Measurements from ENCODE around the gene MYO18A. TPM values are rescaled to one million over a fixed set of nuclear protein-coding genes. Genes with fewer than 3 reads are reported as not detected.

Gene MYO18A
- total RNA-seq, 4 donors from 2014 or later = 526 to 1,058 (median 835) TPM

DNA sequence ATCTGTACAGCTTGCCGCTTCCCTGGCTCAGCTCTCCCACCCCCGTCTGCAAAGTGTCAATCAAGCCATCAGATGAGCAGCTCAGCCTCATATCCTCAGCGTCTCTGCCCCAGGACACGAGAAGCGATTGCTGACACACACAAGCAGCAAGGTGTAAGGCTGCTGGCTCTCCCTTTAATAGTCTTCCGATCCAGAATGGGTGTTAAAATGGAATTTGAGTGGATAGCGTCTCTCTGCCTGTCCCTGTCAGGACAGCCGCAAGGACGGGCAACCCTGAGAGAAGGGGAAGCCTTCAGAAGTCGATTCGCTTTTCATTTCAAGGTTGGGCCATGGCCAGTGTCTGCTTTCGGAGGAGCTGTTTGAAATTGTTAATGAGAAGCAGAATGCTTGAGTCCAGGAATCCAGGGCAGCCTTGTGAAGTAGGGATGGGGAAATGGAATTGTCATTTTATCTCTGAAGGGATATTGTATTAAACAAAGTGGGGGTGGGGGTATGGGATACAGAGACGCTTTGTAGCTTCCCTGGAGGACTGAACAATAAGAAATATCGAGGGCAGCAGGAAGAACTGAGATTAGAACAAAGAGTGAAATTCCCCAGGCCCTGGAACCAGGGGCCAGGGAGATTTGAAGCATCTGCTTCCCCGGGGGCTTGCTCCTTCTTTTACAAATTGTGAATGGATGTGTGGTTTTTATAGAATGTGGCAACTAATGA is 142.0 kb downstream of the MYO18A start:
- H3K4me1 ChIP-seq = peaks cover 3 to 4% of the 10 kb centered on the region in 2 donors
- H3K27ac ChIP-seq = no peak overlapping the region
- no peaks in the 10 kb centered on the region for H3K9me3 ChIP-seq
- TF ChIP-seq CTCF (IDR thresholded peaks at IDR 0.05 in 4 of 5, conservative IDR thresholded peaks at IDR 0.05 in 1 of 5) (no peak), POLR2A (IDR thresholded peaks at IDR 0.05) (no peak)
- no peaks in the 10 kb centered on the region for H3K36me3 ChIP-seq
- no peak overlapping the region for H3K4me3 ChIP-seq
- intact Hi-C loops (cut with DNase I; ENCODE audit: low total_unique reads) (no loop called here), in situ Hi-C loops (cut with MboI; ENCODE audit: low sequenced_read_pairs in 4 of 4) (no loop called here)
- ATAC-seq (no peak), DNase-seq (no peak)
- peaks cover 8 to 25% (median 15%) of the 10 kb centered on the region in 3 donors for H3K27me3 ChIP-seq

GRCh38 chr17:29037739-29038084 is 142.5 kb downstream of the MYO18A start:
- DNase-seq (no peak), ATAC-seq (no peak)
- no peaks in the 10 kb centered on the region for H3K9me3 ChIP-seq
- in situ Hi-C loops (cut with MboI; ENCODE audit: low sequenced_read_pairs in 4 of 4) = no loop called here
- H3K4me3 ChIP-seq = no peak overlapping the region
- no peaks in the 10 kb centered on the region for H3K36me3 ChIP-seq
- peaks cover 3 to 4% of the 10 kb centered on the region in 2 donors for H3K4me1 ChIP-seq
- H3K27ac ChIP-seq = no peak overlapping the region
- H3K27me3 ChIP-seq = peaks cover 8 to 25% (median 15%) of the 10 kb centered on the region in 3 donors
- intact Hi-C loops (cut with DNase I; ENCODE audit: low total_unique reads) = no loop called here
- TF ChIP-seq CTCF (IDR thresholded peaks at IDR 0.05 in 4 of 5, conservative IDR thresholded peaks at IDR 0.05 in 1 of 5) (no peak), POLR2A (IDR thresholded peaks at IDR 0.05) (no peak)

GRCh38 chr17:29036584-29036983 is 143.6 kb downstream of the MYO18A start:
- peaks cover 15 to 33% (median 24%) of the 10 kb centered on the region in 3 donors for H3K27me3 ChIP-seq
- ATAC-seq (no peak), DNase-seq (no peak)
- H3K9me3 ChIP-seq = no peaks in the 10 kb centered on the region
- TF ChIP-seq CTCF (IDR thresholded peaks at IDR 0.05 in 4 of 5, conservative IDR thresholded peaks at IDR 0.05 in 1 of 5) = no peak
- TF ChIP-seq POLR2A (IDR thresholded peaks at IDR 0.05) = no peak
- no peaks in the 10 kb centered on the region for H3K36me3 ChIP-seq
- H3K4me1 ChIP-seq = peaks cover 0 to 3% of the 10 kb centered on the region in 2 donors
- no peak overlapping the region for H3K27ac ChIP-seq
- intact Hi-C loops (cut with DNase I; ENCODE audit: low total_unique reads) = no loop called here
- in situ Hi-C loops (cut with MboI; ENCODE audit: low sequenced_read_pairs in 4 of 4) = no loop called here
- no peak overlapping the region for H3K4me3 ChIP-seq

- no peaks in the 10 kb centered on the region for H3K9me3 ChIP-seq
- H3K4me1 ChIP-seq = no peaks in the 10 kb centered on the region
- in situ Hi-C loops (cut with MboI; ENCODE audit: low sequenced_read_pairs in 4 of 4) (no loop called here), intact Hi-C loops (cut with DNase I; ENCODE audit: low total_unique reads) (no loop called here)
- no peak for TF ChIP-seq CTCF (IDR thresholded peaks at IDR 0.05 in 4 of 5, conservative IDR thresholded peaks at IDR 0.05 in 1 of 5)
- TF ChIP-seq POLR2A (IDR thresholded peaks at IDR 0.05) = no peak
- H3K27me3 ChIP-seq = peaks cover 15 to 50% (median 29%) of the 10 kb centered on the region in 3 donors
- no peak for DNase-seq
- no peak overlapping the region for H3K27ac ChIP-seq
- no peak for ATAC-seq
- H3K4me3 ChIP-seq = no peak overlapping the region
- no peaks in the 10 kb centered on the region for H3K36me3 ChIP-seq
These were observed 145.7 kb downstream of the MYO18A start for GRCh38 chr17:29034510-29034909.

DNA sequence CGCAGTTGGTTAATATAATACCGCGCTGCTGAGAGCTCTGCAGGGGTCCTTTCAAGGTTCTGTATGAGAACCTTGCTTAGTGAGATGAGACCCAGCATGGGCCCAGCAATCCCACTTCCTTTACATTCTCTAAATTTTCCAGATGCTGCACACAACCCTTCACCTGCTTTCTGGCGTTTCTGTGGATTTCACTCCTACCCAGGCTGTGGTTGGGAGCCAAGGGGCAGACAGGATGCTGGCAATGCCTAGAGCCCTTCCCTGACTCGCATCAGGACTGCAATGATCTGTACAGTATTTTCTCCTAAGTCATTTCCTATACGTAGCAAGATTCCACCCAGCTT is 147.4 kb downstream of the MYO18A start:
- ATAC-seq (no peak), DNase-seq (no peak)
- no peaks in the 10 kb centered on the region for H3K36me3 ChIP-seq
- in situ Hi-C loops (cut with MboI; ENCODE audit: low sequenced_read_pairs in 4 of 4) (no loop called here), intact Hi-C loops (cut with DNase I; ENCODE audit: low total_unique reads) (no loop called here)
- H3K27ac ChIP-seq = no peak overlapping the region
- peaks cover 10 to 41% (median 27%) of the 10 kb centered on the region in 3 donors for H3K27me3 ChIP-seq
- H3K9me3 ChIP-seq = no peaks in the 10 kb centered on the region
- TF ChIP-seq POLR2A (IDR thresholded peaks at IDR 0.05) (no peak), CTCF (IDR thresholded peaks at IDR 0.05 in 4 of 5, conservative IDR thresholded peaks at IDR 0.05 in 1 of 5) (no peak)
- H3K4me1 ChIP-seq = no peaks in the 10 kb centered on the region
- no peak overlapping the region for H3K4me3 ChIP-seq

All from gastrocnemius medialis (tissue), 4 donors.